Measurements from ENCODE around the gene FGA.

GRCh38 chr4:154616287-154616686 lies 25.7 kb upstream of the FGA start:
- no peak for TF ChIP-seq SP1 (IDR thresholded peaks at IDR 0.05; ENCODE audit: low read depth, low read length)
- TF ChIP-seq, protein P1, sequence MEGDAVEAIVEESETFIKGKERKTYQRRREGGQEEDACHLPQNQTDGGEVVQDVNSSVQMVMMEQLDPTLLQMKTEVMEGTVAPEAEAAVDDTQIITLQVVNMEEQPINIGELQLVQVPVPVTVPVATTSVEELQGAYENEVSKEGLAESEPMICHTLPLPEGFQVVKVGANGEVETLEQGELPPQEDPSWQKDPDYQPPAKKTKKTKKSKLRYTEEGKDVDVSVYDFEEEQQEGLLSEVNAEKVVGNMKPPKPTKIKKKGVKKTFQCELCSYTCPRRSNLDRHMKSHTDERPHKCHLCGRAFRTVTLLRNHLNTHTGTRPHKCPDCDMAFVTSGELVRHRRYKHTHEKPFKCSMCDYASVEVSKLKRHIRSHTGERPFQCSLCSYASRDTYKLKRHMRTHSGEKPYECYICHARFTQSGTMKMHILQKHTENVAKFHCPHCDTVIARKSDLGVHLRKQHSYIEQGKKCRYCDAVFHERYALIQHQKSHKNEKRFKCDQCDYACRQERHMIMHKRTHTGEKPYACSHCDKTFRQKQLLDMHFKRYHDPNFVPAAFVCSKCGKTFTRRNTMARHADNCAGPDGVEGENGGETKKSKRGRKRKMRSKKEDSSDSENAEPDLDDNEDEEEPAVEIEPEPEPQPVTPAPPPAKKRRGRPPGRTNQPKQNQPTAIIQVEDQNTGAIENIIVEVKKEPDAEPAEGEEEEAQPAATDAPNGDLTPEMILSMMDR (IDR thresholded peaks at IDR 0.05; ENCODE audit: control extremely low read depth in 1 of 3, insufficient read depth in 1 of 3, low read depth in 1 of 3, low read length in 3 of 3), result no peak

Data from H1 (cell line).